NOMO-1 treated with dmso at 0.1 percent for 144 hours (cell line): ENCODE measurements around the gene METTL23.
"Not testable (repeated sequence)": the region's sequence is repeated elsewhere in the genome, so short reads cannot be mapped to it uniquely, and the experiment has no call there.

Source experiments
- DNase-seq: peaks from one replicate; lab custom pipeline; 2025; ENCODE audit not compliant: unreplicated experiment; lab: John Stamatoyannopoulos, UW

The METTL23 gene

DNA sequence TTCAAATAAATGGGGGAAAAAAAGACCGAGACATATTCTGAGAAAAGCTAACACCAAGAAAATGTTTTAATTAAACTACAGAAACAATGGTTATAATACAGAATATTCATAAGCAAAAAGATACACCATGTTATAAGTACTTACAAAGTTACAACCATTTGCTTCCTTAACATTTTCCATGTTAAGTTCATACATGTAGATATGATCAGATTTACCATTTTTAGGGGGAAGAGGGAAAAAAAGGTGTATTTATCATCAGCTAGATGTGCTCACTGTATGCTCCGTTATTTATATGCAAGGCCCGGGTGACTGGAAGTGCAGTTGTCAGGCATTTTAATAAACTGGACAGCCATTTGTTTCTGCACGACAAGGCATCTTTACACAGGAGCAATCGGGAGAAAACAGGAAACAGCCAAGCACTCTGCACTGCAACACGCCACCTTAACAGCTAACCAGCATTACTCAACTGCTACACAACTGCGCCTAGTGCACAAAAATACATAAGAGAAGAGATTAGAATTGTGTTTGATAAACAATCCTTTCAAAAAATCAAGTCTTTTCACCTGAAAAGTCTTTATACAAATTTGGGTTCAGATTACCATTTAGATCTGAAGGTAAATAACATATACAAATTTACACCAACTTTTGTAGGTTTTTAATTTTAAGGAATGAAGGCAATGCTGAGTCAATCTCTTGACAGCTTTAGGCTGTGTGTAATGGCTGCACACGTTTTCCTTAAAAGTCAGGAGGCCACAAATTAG lies 7.6 kb downstream of the METTL23 start:
- DNase-seq = peak; percentile 27

DNA sequence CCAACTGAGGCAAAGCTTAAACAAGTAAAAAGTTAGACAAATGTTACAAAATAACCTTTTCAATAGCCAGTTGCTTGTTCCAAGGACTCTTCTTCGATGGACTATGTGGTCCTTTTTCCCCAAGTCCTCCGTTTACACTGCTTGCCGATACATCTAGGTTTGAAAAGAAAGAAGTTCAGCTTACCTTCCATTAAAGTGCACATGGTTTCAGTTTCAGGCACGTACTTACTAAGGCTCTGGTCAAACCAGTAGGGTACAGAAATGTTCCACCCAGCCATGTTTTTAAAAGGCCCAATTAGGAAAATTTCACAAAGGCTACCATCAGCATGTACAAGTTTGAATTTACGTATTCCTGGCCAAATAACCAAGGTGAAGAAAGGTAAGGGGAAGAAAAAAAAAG lies 8.4 kb downstream of the METTL23 start:
- no peak for DNase-seq

DNA sequence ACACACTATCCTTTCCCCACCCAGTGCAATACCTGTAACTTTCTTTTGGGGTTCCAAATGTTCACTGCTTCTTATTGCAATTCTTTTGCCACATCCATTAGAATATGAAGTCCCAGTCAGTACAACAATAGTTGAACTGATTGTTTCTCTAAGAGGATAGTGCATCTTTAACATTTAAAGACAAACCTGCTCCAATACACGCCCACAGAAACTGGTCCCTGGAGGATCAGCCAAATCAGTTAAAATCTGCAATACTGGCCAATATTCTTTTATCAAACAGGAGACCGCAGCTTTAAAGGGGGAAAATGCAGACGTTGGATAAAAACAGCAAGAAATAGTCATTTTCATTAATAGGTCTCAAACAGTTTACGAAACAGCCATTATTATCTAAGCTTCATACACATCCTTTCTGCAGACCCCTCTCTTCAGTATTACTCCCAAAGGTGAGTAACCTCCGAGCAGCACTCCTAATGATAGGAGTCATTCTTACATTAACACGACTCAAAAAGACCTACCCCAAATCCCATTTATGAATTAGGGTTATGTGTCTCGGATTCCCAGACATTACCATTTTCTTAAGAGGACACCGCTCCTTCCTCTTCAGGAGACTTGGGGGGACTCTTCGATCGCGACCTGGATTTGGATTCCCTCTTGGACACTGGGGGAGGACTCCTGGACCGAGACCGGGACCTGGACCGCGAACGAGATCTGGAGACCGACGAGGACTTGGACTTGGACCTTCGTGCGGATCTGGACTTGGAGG lies 9.1 kb downstream of the METTL23 start:
- DNase-seq = no peak

- DNase-seq = peak; percentile 45
These were observed 9.9 kb downstream of the METTL23 start for GRCh38 chr17:76736349-76737081.

- peak; percentile 99 for DNase-seq
These were observed 10.5 kb downstream of the METTL23 start, which contains the start of gene SRSF2 for GRCh38 chr17:76737082-76737675. Gene SRSF2, minus strand, starts transcription at chr17:76737331. Its CDS starts 171 bp downstream, at chr17:76737160.

- peak; percentile 95 for DNase-seq
These were observed 11.2 kb downstream of the METTL23 start, which contains the start of gene MFSD11 for GRCh38 chr17:76737676-76738467. Gene MFSD11, plus strand, starts transcription at chr17:76738119. Its CDS starts 234 bp downstream, at chr17:76738353.

- DNase-seq = no peak
These were observed 11.8 kb downstream of the METTL23 start for GRCh38 chr17:76738468-76738850.

GRCh38 chr17:76739568-76740115 lies 13.0 kb downstream of the METTL23 start:
- not testable (repeated sequence) for DNase-seq

- no peak for DNase-seq
These were observed 13.9 kb downstream of the METTL23 start for GRCh38 chr17:76740329-76741118.

GRCh38 chr17:76742958-76743357 lies 16.3 kb downstream of the METTL23 start:
- no peak for DNase-seq

DNA sequence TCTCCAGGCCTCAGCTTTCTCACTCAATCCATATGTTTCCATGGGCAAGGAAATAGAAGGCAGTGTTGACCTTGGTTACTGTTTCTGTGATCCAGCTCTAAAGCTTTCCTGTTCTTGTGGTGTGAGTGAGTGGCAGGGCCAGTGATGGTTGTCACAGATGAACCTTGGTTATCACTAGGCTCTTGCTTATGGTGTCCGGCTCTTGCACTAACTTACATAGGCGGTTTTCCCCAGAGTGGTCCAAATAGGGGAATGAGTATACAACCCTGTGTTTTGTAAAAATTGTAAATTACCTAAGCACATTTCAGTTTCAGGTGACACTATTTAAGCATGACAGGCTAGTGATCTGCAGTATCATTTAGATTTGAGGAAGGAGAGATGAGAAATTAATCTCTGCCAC lies 18.1 kb downstream of the METTL23 start:
- no peak for DNase-seq

DNA sequence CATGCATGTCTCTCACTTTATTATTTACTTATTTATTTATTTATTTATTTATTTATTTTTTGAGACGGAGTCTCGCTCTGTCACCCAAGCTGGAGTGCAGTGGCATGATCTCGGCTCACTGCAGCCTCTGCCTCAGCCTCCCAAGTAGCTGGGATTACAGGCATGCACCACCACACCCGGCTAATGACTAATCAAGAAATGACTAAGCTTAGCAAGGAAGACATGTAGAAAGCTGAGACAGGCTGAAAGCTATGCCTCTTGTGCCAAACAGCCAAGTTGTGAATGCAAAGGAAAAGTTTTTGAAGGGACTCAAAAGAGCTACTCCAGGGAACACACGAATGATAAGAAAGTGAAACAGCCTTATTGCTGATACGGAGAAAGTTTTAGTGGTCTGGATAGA lies 19.1 kb downstream of the METTL23 start:
- DNase-seq = not testable (repeated sequence)

- DNase-seq = no peak
These were observed 21.2 kb downstream of the METTL23 start for GRCh38 chr17:76747716-76748363.

GRCh38 chr17:76748657-76749056 lies 22.0 kb downstream of the METTL23 start:
- no peak for DNase-seq

DNA sequence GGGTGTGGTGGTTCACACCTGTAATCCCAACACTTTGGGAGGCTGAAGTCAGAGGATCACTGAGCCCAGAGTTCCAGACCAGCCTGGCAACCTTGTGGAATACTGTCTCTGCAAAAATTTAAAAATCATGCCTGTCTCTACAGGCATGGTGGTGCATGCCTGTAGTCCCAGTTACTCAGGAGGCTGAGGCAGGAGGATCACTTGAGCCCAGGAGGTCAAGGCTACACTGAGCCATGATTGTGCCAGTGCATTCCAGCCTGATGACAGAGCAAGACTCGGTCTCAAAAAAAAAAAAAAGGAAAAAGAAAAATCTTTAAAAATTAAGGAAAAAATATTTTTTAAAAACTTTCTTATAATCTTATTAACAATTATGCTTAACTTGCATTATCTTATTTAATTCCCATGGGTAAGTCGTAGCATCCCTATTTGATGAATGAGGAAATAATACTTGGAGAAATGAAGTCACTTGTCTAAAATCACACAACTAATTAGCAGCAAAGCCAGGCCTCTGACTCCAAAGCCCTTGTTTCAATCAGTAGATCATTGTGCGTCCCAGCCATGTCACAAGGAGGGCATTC lies 24.9 kb downstream of the METTL23 start:
- DNase-seq = no peak

DNA sequence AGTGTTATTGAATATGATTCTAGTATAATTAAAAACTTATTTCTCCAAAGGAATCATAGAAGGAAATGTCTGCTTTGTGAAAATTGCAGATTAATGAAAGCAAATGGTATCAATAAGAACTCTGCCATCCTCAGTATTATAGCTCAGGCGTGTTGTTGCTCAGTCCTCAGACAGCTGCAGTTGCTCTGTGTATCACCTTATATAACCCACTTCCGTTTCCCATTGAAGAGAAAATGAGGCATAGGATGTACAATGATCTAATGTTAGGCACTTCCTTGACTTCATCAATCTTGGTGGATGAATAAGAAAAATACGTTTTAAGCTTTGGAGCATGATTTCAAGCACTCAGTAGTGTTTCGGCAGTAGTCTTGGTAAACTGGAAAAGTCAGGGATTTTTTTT lies 25.4 kb downstream of the METTL23 start:
- DNase-seq = no peak

GRCh38 chr17:76753061-76753961 lies 26.7 kb downstream of the METTL23 start:
- DNase-seq = no peak
